Left renal cortex interstitium (tissue), 4 donors: ENCODE data around the gene SZT2. TPM values are rescaled to one million over a fixed set of nuclear protein-coding genes. Genes with fewer than 3 reads are reported as not detected.
"Not testable (repeated sequence)": the region's sequence is repeated elsewhere in the genome, so short reads cannot be mapped to it uniquely, and the experiment has no call there.

ENCODE experiments used
- DNase-seq, 4 donors: peaks; one replicate each; pipeline ENCODE4 v3.0.0-alpha.2; 2013; ENCODE audit warnings: low read depth in 4 of 4, low spot score in 2 of 4, missing footprints in 1 of 4
- polyA plus RNA-seq, 4 donors: library from polyadenylated mRNA; unstranded; fragments of 120-200 nt; gene quantifications; one replicate each; pipeline ENCODE4 v1.2.1, GENCODE V29; 2013; ENCODE audit not compliant: insufficient read length in 4 of 4

Gene SZT2
- polyA plus RNA-seq, 4 donors, result 14.5 to 36.1 (median 22.5) TPM

DNA sequence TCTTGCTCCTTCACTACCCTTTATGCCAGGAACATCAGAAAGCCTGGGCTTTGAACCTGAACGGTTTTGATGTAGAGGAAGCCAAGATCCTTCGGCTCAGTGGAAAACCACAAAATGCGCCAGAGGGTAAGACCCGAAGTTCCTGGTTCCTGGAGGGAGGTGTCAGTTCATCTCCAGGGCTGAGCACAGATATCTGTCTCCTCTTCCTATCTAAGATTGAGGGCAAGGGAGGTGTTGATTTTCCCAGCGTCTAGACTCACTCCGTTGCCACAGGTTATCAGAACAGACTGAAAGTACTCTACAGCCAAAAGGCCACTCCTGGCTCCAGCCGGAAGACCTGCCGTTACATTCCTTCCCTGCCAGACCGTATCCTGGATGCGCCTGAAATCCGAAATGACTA, 30.0 kb upstream of the SZT2 start:
- no peak for DNase-seq

DNA sequence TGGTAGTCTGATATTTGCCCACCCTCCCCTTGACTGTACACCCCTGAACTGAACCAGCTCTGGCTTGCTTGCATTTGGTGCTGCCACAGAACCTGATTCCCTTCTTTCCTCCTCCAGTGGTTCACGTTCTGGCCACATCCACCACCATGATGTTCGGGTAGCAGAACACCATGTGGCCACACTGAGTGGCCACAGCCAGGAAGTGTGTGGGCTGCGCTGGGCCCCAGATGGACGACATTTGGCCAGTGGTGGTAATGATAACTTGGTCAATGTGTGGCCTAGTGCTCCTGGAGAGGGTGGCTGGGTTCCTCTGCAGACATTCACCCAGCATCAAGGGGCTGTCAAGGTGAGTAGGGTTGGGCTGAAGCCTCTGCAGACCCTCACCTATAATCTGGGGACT, 29.1 kb upstream of the SZT2 start:
- DNase-seq, result no peak

DNA sequence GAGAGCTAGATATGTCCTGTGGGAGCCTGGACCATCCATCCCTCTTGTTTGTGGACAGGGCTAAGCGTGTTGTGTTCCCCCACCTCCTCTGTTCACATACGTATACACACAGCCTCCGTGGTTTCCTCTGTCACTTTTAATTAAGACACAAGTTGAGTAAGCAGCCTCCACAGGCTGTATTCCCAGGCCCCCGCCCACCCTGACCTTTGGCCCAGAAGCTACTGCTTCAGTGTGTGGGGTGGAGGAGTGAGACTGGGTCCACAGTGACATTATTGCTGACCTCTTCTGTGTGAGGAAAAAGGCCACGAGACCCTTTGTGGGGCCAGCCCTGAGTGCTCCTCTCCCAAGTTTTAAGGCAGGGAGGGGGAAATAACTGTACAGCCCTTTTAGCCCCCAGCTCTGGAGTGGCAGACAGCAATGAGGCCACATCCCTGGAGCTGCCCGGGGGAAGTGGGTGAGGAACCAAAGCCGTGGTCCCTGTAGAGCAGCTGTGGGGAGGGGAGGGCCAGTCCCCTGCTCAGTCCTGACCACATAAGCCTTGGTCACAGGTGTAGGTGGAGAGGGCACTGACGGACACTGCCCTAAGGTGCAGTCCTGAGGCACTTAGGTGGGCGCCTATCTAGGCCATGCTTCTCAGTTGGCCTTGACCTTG, 26.3 kb upstream of the SZT2 start:
- no peak for DNase-seq

DNA sequence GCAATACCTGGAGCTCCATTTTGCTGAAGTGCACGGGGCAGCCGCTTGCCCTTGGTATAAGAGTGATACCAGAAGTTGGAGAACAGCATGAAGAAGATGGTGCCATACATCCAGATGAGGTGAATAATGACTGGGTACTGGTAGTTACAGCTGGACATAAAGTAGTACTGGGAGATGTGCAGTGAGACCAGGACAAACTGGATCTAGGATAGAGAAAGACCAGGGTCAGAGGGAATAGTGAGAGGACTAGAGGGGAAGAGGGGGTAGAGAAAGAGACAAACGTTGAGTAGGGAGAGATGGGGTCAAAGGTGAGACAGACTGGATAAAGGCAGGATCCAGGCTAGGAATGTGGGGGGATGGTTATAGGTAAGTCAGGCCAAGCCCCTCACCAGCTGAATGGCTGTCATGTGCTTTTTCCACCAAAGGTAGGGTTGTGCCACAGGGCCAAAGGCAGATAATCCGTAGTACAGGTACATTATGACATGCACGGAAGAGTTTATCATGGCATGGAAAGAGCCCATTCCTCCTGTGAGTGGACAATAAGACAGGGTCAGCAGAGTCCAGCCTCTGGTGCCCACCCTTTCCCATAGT, 25.7 kb upstream of the SZT2 start:
- no peak for DNase-seq

DNA sequence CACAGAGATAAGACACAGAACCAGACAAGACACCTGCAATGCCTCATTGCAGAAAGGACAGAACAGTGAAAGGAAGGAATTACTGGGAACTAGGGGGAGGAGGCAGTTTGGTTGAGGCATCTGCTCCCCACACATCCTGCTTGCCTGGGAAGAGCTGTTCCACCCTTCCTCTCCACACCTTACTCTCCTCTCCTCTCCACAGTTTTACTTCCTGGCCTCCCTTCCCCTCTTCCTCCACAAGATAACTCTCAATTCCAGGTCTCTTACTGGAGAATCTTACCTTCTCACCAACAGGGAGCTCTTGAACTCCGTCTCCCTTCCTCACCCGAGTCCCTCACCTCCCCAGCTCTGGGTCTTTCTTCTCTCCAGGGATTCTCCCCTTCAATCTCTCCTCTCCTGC, 24.0 kb upstream of the SZT2 start:
- DNase-seq, result no peak

DNA sequence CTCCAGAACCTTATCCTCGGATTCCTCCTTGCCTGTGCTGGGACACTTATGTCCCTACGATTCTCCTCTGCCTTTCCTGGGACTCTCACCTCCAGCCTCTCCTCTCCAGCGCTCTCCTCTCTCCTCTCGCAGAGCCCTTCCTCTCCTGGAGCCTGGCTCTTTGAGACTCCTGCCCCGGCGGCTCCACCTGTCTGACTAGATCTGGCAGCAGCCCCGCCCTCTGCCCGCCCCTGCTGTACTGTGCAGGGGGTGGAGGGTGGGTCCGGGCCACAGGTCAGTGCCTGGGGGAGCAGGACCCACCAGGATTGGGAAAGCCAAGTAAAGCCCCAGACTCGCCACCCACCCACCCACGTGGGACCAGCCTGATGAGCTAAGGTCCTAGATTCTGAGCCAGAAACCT, 23.5 kb upstream of the SZT2 start:
- DNase-seq, result no peak

DNA sequence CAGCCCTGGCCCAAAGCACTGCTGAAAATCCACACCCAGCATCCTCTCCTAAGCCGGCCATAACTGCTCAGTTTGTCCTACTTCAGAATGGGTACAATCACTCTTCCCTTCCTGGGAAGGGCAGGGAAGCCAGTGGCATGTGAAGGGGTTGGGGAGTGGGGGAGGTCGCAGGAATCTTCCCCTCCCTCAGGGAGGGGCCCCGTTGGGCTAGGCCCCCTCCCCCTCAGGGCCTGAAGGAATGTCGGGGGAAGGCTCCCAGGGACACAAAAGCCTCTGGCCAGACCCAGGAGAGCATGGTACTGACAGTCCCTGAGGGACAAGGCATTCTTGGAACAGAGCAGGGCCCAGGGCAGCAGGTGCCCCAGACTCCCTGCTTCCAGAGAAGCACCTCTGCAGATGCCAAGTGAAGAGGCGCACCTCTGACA, 23.1 kb upstream of the SZT2 start:
- DNase-seq, result no peak

DNA sequence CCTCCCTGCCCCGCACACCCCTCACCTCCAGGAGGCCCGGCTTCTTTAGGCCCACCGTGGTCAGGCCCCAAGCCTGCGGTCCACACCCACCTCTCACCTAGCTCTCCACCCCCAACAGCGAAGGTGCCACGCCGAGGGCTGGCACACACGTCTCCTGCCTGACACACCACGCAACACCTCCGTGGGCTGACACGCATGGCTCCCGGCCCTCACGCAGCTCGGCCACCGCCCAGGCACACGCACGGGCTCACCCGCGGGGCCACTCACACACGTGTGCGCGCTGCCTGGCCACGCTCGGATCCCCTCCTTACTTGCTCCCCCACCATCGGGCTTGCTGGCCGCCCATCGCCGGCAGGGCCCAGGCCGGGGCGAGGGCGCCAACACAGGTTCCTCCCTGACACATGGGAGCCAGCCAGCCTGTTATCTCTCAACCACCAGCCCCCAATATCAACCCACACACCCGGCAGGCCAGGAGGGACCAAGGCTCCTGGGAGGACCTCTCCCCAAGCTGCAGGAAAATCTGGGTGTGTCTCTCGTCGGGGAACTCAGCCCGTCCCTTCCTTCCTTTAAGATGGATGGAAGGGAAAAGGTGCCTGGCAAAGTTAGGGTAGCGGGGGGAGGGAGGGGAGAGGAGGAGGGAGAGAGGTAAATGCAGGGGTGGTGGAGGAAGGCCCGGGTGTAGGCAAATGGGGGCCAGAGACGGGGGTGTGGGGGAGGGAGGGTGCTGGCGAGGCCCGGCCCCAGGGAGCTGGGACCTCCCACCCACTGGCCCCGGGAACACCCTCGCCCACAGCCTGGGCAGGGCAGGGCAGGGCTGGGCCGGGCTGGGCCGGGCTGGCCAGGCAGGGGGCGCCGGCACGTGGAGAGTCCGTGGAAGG, 22.4 kb upstream of the SZT2 start:
- DNase-seq, result no peak

DNA sequence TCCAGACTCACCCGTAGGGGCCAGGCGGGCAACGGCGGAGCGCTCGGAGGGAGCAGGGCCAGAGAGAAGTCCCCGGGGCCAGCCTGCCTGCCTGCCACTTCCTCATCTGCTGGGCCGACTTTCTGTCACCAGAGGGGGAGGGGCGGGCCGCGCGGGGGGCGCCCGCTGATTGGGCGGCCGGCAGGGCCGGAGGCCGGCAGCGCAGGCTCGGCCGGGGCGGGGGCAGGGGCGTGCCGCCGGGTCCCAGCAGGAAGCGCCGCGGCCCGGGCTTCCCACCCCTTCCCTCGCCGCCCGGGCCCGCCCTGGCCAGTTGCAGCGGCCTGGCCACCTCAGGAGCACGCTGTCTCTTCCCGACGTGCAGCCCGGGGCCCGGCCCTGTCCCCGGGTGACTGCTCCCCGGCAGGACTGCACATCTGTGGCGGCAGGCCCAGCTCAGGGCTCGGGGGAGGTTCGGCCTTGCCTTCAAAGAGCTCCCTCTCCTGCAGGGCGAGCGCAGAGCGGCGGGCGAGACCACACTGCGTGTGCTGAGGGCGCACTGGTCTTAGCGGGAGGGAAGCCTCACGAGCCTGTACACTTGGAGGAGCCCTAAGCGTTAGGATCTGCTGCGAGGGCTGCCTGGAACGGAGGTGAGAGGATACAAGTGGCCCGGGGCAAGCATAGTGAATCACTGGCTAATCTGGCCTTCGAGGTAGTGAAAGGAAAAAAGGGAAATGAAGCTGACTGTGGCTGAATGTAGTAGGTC, 21.6 kb upstream of the SZT2 start, which contains the start of gene ELOVL1:
Gene ELOVL1, minus strand, starts transcription at position 108 of the 742 bp plus-strand sequence. CDS start 2,402 bp downstream, outside the sequence.
- DNase-seq, result peak in 1 of 4 donors; percentile 76

DNA sequence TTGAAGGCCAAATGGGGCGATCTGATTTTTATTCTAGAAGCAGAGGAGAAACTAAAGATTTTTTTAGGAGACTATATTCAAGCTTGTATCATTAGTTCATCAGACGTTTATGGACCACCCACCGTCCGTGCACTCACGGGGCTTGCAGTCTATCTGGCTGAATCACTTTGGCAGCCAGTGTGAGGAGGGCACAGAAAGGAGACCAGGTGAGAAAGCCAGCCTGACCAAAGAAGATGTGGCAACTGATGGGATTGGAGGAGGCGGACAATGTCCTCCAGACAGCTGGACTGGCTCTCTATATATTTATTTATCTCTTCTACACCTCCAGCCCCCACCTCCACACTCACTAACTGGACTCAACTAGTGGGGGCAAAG, 21.1 kb upstream of the SZT2 start:
- DNase-seq, result no peak

DNA sequence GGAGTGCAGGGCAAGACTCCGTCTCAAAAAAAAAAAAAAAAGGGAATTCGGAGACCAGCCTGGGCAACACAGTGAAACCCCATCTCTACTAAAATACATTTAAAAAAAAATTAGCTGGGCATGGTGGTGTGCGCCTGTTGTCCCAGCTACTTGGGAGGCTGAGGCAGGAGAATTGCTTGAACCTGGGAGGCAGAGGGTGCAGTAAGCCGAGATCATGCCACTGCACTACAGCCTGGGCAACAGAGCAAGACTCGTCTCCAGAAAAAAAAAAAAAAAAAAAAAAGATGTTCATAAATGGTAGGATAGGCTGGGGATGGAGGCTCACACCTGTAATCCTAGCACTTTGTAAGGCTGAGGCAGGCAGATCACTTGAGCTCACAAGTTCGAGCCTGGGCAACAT, 19.9 kb upstream of the SZT2 start:
- not testable (repeated sequence) for DNase-seq

DNA sequence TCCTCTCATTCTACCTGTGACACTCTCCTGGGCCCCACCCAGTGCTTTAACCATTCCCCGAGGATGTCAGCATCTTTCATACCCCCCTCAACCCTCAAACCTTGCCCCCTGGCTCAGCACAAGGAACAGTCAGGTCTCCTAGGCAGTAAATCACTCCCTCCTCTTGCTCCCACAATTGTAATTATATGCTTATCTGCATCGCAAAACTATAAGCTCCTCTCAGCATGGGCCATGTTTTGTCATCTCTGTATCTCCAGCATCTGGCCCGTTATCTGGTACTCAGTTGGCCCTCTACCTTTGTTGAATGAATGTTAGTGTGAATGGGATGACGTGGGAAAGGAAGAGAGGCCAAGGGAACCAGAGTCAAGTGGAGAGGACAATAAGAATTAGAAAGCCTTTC, 19.1 kb upstream of the SZT2 start:
- DNase-seq, result no peak

DNA sequence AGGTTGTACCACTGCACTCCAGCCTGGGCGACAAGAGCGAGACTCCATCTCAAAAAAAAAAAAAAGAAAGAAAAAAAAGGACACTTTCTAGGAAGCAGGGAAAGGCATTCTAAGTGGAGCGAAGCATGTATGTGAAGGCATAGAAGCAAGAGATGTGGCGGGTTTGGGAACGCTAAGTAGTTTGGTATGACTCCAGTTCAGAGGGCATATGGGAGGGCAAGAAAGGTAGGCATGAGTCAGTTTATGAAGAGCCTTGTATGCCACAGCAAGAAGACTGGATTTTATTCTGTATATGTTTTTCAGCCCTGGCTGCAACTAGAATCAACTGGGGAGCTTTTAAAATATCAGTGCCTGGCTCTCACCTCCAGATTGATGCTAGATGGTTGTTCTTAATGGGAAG, 17.5 kb upstream of the SZT2 start:
- no peak for DNase-seq

DNA sequence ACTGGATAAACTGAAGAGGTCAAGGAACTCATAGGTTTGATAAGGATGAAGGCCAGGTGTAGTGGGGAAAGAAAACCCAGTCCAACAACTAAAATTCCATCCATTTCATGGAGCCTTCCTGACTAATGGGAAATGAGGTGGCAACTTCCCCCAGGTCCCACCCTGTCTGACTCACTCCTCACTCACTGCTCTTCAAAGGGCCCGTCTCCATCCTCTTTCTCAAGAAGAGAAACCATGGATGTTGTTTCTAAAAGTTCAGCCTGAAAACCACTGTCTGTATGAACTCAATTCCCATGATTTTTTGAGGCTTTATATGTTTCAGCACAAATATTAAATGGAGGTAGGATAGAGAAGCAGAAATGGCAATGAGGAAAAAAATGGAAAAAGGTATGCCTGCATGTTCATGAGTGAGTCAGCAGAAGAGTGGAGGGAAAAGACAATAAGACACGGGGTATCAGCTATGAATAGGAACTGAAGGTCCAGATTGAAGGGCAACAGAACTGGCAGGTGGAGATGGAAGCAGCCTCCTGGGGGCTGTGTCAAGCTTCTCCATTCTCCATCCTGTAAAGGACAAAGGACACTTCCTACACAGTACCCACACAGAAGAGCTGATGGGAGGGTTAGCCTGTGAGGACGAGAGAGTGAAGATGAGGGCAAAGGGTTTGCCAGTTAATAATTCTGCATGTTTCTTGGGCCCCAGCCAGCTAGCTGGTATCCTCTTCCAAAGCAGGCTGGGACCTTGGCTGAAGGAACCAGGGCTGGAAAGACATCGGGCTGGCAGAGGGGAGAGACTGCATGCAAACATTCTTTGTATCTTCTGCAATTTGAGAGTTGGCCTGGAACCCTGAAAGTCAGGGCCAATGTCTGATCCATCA, 16.4 kb upstream of the SZT2 start:
- DNase-seq, result no peak

DNA sequence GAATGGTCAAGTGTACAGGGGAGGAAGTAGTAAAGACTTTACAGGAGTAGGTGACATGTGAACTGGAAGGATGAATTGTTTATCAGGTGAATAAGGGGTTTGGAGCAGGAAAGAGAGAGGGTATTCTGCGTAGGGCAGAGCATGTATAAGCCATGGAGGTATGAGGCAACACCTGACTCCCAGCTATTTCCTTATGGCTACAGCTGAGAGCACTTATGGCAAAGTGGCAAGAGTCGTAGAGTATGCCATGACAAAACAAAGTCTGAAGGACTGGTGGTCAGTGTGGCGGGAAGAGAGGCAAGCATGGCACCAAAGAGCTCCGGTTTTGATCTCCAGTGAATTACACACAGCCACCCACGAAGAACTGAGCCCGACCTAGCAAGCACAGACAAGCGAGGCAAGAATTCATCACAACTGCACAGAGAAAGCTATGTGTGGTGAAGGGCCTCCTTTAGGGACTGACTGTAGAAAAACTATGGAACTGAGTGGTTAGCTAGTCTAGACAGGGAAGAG, 12.9 kb upstream of the SZT2 start:
- no peak for DNase-seq

DNA sequence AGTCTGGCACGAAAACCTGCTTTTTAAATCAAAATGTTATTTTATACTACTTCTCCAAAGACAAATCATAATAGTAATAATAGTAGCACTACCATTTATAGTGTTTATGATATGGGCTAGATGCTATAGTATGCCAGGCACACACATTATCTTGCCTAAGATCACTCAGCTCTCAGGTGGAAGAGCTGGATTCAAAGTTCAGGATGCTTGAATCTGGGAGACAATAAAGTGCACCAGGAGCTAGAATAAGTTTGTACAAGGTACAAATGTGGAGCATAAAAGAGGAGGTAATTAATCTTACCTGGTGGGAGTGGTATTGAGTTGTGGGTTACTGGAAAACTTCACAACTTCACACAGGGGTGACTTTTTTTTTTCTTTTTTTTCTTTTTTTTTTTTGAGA, 11.9 kb upstream of the SZT2 start:
- DNase-seq, result no peak

DNA sequence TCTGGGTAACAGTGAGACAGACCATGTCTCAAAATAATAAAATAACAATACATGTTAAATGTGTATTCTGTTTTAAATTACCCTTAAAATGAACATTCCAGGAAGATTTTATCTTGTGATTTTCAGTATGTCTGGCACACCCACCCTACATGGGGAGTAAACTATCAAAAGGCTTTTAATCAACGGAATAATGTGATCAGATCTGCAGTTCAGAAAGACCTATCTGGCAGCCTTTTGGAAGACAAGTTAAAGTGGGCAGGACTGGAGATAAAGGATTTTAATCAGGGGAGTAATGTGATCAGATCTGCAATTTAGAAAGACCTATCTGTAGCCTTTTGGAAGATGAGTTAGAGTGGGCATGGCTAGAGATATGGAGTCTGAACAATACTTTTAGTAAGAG, 10.2 kb upstream of the SZT2 start:
- no peak for DNase-seq

DNA sequence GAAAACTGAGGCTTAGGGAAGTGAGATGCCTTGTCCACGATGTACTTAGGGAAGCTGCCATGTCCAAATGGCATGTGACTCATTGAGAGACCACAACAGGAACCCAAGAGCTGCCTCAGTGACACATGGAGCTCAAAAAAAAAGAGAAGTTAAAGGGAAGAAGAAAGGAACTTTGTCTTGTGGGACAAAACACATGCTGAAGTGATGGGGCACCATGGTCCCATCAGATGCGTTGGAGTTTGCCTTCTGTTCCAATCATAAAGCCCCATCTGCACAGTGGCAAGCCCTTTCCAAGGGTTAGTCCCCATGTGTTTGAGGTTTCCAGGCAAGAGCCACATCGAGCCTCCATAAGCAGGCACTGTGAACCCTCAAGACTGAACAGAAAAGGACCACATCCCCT, 8.1 kb upstream of the SZT2 start:
- no peak for DNase-seq

DNA sequence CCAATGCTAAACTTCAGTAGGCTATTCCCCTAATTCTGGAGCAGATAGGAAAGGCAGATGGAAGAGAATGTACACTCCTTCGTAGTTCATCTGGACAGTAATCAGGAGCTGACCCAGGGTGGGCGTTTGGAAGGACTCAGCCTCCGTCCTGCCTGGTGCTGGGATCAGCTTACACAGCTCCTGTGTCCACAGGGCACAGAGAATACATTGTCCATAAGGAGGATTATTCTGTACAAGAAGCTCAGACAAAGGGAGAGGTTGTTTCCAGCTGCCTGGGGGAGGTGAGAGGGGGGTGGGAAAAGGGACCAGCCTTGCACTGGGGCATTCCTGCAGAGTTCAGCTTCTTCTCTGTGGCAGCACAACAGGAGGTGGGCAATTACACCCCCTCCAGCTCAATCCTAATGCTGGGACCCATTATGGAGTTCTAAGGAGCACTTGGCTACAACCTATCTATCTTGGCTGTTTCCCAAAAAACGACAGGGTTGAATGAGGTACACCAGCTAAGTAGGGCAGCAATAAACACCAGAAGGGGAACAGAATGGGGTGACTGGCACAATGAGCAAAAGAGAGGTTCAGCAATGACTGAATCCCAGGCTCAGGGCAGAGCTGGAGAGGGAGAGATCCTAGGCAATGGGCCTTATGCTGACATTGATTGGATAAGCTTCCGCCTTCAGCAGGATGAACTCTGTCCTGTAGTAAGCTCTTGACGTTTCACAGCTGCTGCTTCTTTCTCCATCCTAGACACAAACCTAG, 7.5 kb upstream of the SZT2 start:
- DNase-seq, result no peak
